Measurements from ENCODE around the gene GPR160. TPM values are rescaled to one million over a fixed set of nuclear protein-coding genes. Genes with fewer than 3 reads are reported as not detected.

Gene GPR160
- total and polyA plus RNA-seq, 4 donors = 0.99 to 7.2 (median 1.7) TPM

DNA sequence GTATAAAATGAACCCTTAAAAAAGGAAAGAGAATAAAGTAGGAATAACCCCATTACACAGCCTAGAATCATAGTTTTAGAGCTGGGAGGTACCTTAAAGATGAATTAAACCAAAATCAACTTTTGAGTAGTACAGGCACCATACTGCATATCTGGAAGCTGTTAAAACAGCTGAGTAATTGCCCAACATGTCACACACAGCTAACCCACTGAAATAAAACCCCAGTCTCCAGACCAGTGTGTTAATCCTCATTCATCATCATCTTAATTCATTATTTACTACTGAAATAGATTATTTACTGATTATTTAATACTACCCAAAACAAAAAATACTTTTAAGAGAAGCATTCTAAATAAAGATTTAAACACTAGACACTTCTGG, 52.8 kb downstream of the GPR160 start:
- Histone ChIP-seq H3K36me3 (ENCODE audit: control insufficient read depth in 4 of 4, insufficient read depth in 3 of 4, low read depth in 1 of 4, low read length in 3 of 4) (peaks cover 0 to 48% (median 25%) of the 10 kb centered on the region in 4 donors), H3K4me1 (ENCODE audit: control insufficient read depth in 4 of 4, insufficient read depth in 4 of 4, low read length in 3 of 4) (no peaks in the 10 kb centered on the region), H3K27me3 (ENCODE audit: control insufficient read depth in 4 of 4, insufficient read depth in 4 of 4, low read length in 3 of 4) (no peaks in the 10 kb centered on the region), H3K4me3 (ENCODE audit: low read depth in 1 of 3, low read length in 3 of 3) (no peak overlapping the region), H3K27ac (ENCODE audit: low read depth in 1 of 2, low read length in 2 of 2) (no peak overlapping the region), H3K9me3 (ENCODE audit: control insufficient read depth in 4 of 4, low read length in 3 of 4) (no peaks in the 10 kb centered on the region), H3K9ac (ENCODE audit: low read depth in 1 of 2, low read length in 2 of 2) (no peak overlapping the region)
- TF ChIP-seq HNF4A (conservative IDR thresholded peaks at IDR 0.05) (no peak), GABPA (IDR thresholded peaks at IDR 0.05 in 1 of 2, conservative IDR thresholded peaks at IDR 0.05 in 1 of 2) (no peak), YY1 (IDR thresholded peaks at IDR 0.05) (no peak), JUND (IDR thresholded peaks at IDR 0.05) (no peak), FOXA2 (IDR thresholded peaks at IDR 0.05) (no peak), RXRA (IDR thresholded peaks at IDR 0.05) (no peak), SP1 (IDR thresholded peaks at IDR 0.05) (no peak), TAF1 (conservative IDR thresholded peaks at IDR 0.05) (no peak), HNF4G (IDR thresholded peaks at IDR 0.05) (no peak), NR2F2 (IDR thresholded peaks at IDR 0.05) (no peak), FOXA1 (IDR thresholded peaks at IDR 0.05) (no peak)
- TF ChIP-seq, protein P1, sequence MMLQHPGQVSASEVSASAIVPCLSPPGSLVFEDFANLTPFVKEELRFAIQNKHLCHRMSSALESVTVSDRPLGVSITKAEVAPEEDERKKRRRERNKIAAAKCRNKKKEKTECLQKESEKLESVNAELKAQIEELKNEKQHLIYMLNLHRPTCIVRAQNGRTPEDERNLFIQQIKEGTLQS (IDR thresholded peaks at IDR 0.05) = no peak
- TF ChIP-seq, protein P2, sequence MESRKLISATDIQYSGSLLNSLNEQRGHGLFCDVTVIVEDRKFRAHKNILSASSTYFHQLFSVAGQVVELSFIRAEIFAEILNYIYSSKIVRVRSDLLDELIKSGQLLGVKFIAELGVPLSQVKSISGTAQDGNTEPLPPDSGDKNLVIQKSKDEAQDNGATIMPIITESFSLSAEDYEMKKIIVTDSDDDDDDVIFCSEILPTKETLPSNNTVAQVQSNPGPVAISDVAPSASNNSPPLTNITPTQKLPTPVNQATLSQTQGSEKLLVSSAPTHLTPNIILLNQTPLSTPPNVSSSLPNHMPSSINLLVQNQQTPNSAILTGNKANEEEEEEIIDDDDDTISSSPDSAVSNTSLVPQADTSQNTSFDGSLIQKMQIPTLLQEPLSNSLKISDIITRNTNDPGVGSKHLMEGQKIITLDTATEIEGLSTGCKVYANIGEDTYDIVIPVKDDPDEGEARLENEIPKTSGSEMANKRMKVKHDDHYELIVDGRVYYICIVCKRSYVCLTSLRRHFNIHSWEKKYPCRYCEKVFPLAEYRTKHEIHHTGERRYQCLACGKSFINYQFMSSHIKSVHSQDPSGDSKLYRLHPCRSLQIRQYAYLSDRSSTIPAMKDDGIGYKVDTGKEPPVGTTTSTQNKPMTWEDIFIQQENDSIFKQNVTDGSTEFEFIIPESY (IDR thresholded peaks at IDR 0.05) = no peak
- TF ChIP-seq, protein P3, sequence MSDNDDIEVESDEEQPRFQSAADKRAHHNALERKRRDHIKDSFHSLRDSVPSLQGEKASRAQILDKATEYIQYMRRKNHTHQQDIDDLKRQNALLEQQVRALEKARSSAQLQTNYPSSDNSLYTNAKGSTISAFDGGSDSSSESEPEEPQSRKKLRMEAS (IDR thresholded peaks at IDR 0.05) = no peak
- TF ChIP-seq, protein P4, sequence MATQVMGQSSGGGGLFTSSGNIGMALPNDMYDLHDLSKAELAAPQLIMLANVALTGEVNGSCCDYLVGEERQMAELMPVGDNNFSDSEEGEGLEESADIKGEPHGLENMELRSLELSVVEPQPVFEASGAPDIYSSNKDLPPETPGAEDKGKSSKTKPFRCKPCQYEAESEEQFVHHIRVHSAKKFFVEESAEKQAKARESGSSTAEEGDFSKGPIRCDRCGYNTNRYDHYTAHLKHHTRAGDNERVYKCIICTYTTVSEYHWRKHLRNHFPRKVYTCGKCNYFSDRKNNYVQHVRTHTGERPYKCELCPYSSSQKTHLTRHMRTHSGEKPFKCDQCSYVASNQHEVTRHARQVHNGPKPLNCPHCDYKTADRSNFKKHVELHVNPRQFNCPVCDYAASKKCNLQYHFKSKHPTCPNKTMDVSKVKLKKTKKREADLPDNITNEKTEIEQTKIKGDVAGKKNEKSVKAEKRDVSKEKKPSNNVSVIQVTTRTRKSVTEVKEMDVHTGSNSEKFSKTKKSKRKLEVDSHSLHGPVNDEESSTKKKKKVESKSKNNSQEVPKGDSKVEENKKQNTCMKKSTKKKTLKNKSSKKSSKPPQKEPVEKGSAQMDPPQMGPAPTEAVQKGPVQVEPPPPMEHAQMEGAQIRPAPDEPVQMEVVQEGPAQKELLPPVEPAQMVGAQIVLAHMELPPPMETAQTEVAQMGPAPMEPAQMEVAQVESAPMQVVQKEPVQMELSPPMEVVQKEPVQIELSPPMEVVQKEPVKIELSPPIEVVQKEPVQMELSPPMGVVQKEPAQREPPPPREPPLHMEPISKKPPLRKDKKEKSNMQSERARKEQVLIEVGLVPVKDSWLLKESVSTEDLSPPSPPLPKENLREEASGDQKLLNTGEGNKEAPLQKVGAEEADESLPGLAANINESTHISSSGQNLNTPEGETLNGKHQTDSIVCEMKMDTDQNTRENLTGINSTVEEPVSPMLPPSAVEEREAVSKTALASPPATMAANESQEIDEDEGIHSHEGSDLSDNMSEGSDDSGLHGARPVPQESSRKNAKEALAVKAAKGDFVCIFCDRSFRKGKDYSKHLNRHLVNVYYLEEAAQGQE (IDR thresholded peaks at IDR 0.05) = no peak
- TF ChIP-seq, protein P5, sequence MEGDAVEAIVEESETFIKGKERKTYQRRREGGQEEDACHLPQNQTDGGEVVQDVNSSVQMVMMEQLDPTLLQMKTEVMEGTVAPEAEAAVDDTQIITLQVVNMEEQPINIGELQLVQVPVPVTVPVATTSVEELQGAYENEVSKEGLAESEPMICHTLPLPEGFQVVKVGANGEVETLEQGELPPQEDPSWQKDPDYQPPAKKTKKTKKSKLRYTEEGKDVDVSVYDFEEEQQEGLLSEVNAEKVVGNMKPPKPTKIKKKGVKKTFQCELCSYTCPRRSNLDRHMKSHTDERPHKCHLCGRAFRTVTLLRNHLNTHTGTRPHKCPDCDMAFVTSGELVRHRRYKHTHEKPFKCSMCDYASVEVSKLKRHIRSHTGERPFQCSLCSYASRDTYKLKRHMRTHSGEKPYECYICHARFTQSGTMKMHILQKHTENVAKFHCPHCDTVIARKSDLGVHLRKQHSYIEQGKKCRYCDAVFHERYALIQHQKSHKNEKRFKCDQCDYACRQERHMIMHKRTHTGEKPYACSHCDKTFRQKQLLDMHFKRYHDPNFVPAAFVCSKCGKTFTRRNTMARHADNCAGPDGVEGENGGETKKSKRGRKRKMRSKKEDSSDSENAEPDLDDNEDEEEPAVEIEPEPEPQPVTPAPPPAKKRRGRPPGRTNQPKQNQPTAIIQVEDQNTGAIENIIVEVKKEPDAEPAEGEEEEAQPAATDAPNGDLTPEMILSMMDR (IDR thresholded peaks at IDR 0.05; ENCODE audit: low read depth, low read length, missing input control) = no peak
- no peak for DNase-seq (ENCODE audit: low spot score)

DNA sequence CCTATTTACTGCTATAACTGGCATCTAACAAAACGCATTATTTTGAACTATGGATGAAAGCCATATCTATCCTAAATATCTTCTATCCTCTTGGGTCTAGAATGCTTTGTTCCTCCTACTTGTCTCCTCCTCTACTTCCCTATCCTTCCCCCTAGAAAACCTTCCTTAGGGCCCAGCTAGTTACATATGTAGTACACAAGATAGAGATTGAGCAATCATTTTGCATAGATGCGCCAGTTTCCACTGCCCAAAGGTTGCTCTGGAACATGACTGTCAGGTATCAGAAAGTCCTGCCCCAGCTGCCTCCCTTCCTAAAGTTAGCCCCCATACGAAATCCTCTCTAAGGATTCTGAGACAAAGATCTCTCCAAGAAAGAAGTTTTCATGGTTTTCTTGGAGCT, 55.1 kb downstream of the GPR160 start:
- no peaks in the 10 kb centered on the region for H3K9me3 ChIP-seq (ENCODE audit: control insufficient read depth in 4 of 4, low read length in 3 of 4)
- H3K4me3 ChIP-seq (ENCODE audit: low read depth in 1 of 3, low read length in 3 of 3) = no peak overlapping the region
- no peaks in the 10 kb centered on the region for H3K4me1 ChIP-seq (ENCODE audit: control insufficient read depth in 4 of 4, insufficient read depth in 4 of 4, low read length in 3 of 4)
- no peak overlapping the region for H3K27ac ChIP-seq (ENCODE audit: low read depth in 1 of 2, low read length in 2 of 2)
- H3K9ac ChIP-seq (ENCODE audit: low read depth in 1 of 2, low read length in 2 of 2) = no peak overlapping the region
- no peak for DNase-seq (ENCODE audit: low spot score)
- H3K36me3 ChIP-seq (ENCODE audit: control insufficient read depth in 4 of 4, insufficient read depth in 3 of 4, low read depth in 1 of 4, low read length in 3 of 4) = peaks cover 4 to 54% (median 26%) of the 10 kb centered on the region in 4 donors
- WGBS = 97% methylated on average over 3 of the region's 3 CpGs
- H3K27me3 ChIP-seq (ENCODE audit: control insufficient read depth in 4 of 4, insufficient read depth in 4 of 4, low read length in 3 of 4) = no peaks in the 10 kb centered on the region
- no peak for TF ChIP-seq FOXA1 (IDR thresholded peaks at IDR 0.05)
- no peak for TF ChIP-seq HNF4A (conservative IDR thresholded peaks at IDR 0.05)
- TF ChIP-seq FOXA2 (IDR thresholded peaks at IDR 0.05) = no peak
- TF ChIP-seq SP1 (IDR thresholded peaks at IDR 0.05) = no peak
- TF ChIP-seq YY1 (IDR thresholded peaks at IDR 0.05) = no peak
- TF ChIP-seq, protein P1 (IDR thresholded peaks at IDR 0.05) = no peak
- no peak for TF ChIP-seq EGR1 (IDR thresholded peaks at IDR 0.05; ENCODE audit: low read depth in 2 of 2)
- no peak for TF ChIP-seq HNF4G (IDR thresholded peaks at IDR 0.05)
- TF ChIP-seq, protein P3 (IDR thresholded peaks at IDR 0.05) = no peak
- TF ChIP-seq, protein P2 (IDR thresholded peaks at IDR 0.05) = no peak
- TF ChIP-seq, protein P4 (IDR thresholded peaks at IDR 0.05) = no peak

Data from liver (tissue), 9 donors.